ENCODE measurements around the gene ALPP.
A peak's percentile ranks its signal among the peaks of the same experiment; 100 is the strongest.
"Not testable (repeated sequence)": the region's sequence is repeated elsewhere in the genome, so short reads cannot be mapped to it uniquely, and the experiment has no call there.

ALPP gene

GRCh38 chr2:232333361-232334135 is 45.0 kb upstream of the ALPP start:
- TF ChIP-seq, protein P1, sequence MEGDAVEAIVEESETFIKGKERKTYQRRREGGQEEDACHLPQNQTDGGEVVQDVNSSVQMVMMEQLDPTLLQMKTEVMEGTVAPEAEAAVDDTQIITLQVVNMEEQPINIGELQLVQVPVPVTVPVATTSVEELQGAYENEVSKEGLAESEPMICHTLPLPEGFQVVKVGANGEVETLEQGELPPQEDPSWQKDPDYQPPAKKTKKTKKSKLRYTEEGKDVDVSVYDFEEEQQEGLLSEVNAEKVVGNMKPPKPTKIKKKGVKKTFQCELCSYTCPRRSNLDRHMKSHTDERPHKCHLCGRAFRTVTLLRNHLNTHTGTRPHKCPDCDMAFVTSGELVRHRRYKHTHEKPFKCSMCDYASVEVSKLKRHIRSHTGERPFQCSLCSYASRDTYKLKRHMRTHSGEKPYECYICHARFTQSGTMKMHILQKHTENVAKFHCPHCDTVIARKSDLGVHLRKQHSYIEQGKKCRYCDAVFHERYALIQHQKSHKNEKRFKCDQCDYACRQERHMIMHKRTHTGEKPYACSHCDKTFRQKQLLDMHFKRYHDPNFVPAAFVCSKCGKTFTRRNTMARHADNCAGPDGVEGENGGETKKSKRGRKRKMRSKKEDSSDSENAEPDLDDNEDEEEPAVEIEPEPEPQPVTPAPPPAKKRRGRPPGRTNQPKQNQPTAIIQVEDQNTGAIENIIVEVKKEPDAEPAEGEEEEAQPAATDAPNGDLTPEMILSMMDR (IDR thresholded peaks at IDR 0.05; ENCODE audit: insufficient read depth, low read length, missing control alignments) = peak; percentile 67
- H3K4me3 ChIP-seq (ENCODE audit: low read depth, low read length) = no peak overlapping the region
- POLR2A ChIA-PET = no interaction called here
- DNase-seq (ENCODE audit: low read depth, low spot score) = no peak
- CTCF ChIA-PET = interaction anchor here (0.9 to 4.6 kb wide), 15 partner anchors 8 to 434 kb away, joined by 3 to 46 read pairs (median 5); partner anchors contain the start of gene PRSS56

- DNase-seq (ENCODE audit: low read depth, low spot score) = not testable (repeated sequence)
These were observed 44.2 kb upstream of the ALPP start for GRCh38 chr2:232334136-232334884.

GRCh38 chr2:232334885-232335205 is 43.7 kb upstream of the ALPP start:
- CTCF ChIA-PET = interaction anchor here (1.0 to 4.6 kb wide), 12 partner anchors 9 to 434 kb away, joined by 3 to 46 read pairs (median 7); no protein-coding TSS in a partner anchor
- POLR2A ChIA-PET = not testable (repeated sequence)

More at GRCh38 chr2:232334136-232334884, 44.2 kb upstream of the ALPP start:
- H3K4me3 ChIP-seq (ENCODE audit: low read depth, low read length); POLR2A ChIA-PET: not testable (repeated sequence)
- CTCF ChIA-PET = interaction anchor here (1.0 to 4.6 kb wide), 11 partner anchors 9 to 433 kb away, joined by 3 to 46 read pairs (median 6); no protein-coding TSS in a partner anchor

DNA sequence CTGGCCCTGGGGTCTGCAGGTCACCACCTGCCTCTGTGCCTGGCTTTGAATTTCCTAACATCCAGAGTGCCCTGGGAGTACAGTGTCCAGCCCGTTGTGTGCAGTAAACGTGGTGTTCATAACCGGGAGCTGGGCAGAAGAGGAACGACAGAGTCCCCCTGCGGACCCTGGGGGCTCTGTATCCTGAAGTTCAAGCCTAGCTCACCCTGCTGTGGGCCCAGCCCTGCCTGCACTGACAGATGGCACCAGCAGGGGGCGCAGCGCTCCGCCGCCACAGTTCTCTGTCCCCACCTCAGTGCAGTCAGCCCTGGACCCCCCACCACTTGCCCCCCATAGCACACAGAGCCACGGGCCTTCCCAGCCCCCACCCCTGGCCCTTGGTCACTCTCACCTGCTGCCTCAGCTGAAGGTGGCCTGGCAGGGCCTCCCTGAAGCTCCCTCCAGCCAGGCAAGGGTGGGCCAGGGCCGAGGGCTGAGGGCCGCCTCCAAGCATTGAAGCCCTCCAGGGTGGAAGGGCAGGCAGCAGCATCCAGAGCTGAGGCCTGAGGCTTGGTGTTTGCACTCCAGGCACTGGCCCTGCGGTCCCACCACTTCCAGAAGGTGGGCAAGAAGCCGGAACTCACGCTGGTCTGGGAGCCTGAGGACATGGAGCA is 43.2 kb upstream of the ALPP start:
- H3K4me3 ChIP-seq (ENCODE audit: low read depth, low read length); POLR2A ChIA-PET; DNase-seq (ENCODE audit: low read depth, low spot score): not testable (repeated sequence)
- TF ChIP-seq, protein P1 (IDR thresholded peaks at IDR 0.05; ENCODE audit: insufficient read depth, low read length, missing control alignments) = peak; percentile 23
- CTCF ChIA-PET = interaction anchor here (0.6 to 4.6 kb wide), 13 partner anchors 10 to 600 kb away, joined by 3 to 46 read pairs (median 3); no protein-coding TSS in a partner anchor

More at GRCh38 chr2:232334885-232335205, 43.7 kb upstream of the ALPP start:
- DNase-seq (ENCODE audit: low read depth, low spot score); H3K4me3 ChIP-seq (ENCODE audit: low read depth, low read length): not testable (repeated sequence)

- CTCF ChIA-PET = interaction anchor here (0.6 to 4.6 kb wide), 17 partner anchors 10 to 601 kb away, joined by 3 to 46 read pairs (median 3); no protein-coding TSS in a partner anchor
- no peak overlapping the region for H3K4me3 ChIP-seq (ENCODE audit: low read depth, low read length)
- POLR2A ChIA-PET = no interaction called here
- DNase-seq (ENCODE audit: low read depth, low spot score) = no peak
- TF ChIP-seq, protein P1 (IDR thresholded peaks at IDR 0.05; ENCODE audit: insufficient read depth, low read length, missing control alignments) = no peak
These were observed 42.7 kb upstream of the ALPP start for GRCh38 chr2:232335859-232336215.

- POLR2A ChIA-PET = no interaction called here
- CTCF ChIA-PET = interaction anchor here (0.8 to 4.6 kb wide), 14 partner anchors 11 to 451 kb away, joined by 3 to 46 read pairs (median 3); no protein-coding TSS in a partner anchor
- DNase-seq (ENCODE audit: low read depth, low spot score) = no peak
- TF ChIP-seq, protein P1 (IDR thresholded peaks at IDR 0.05; ENCODE audit: insufficient read depth, low read length, missing control alignments) = no peak
- no peak overlapping the region for H3K4me3 ChIP-seq (ENCODE audit: low read depth, low read length)
These were observed 42.3 kb upstream of the ALPP start for GRCh38 chr2:232336241-232336736.
